Non-pigmented ciliary epithelial cell (primary cell): ENCODE results near the gene GDNF.
"Not testable (repeated sequence)": the region's sequence is repeated elsewhere in the genome, so short reads cannot be mapped to it uniquely, and the experiment has no call there.

ENCODE experiments used
- DNase-seq: peaks from one replicate; pipeline ENCODE4 v3.0.0-alpha.2; 2010; ENCODE audit warnings: low read depth

The GDNF gene

GRCh38 chr5:37781409-37781808 lies 58.4 kb downstream of the GDNF start:
- DNase-seq, result not testable (repeated sequence)

- DNase-seq, result peak; percentile 85
Observed at GRCh38 chr5:37777432-37778130, 62.3 kb downstream of the GDNF start.

GRCh38 chr5:37776826-37777225 lies 63.0 kb downstream of the GDNF start:
- no peak for DNase-seq

- DNase-seq, result no peak
Observed at GRCh38 chr5:37774912-37775483, 64.8 kb downstream of the GDNF start.

- DNase-seq, result no peak
Observed at GRCh38 chr5:37773809-37774208, 66.0 kb downstream of the GDNF start.

- no peak for DNase-seq
Observed at GRCh38 chr5:37772255-37772654, 67.6 kb downstream of the GDNF start.

- DNase-seq, result peak; percentile 99
Observed at GRCh38 chr5:37771731-37772130, 68.1 kb downstream of the GDNF start.

GRCh38 chr5:37771203-37771611 lies 68.6 kb downstream of the GDNF start:
- DNase-seq, result no peak

- DNase-seq, result no peak
Observed at GRCh38 chr5:37770786-37771185, 69.1 kb downstream of the GDNF start.

- no peak for DNase-seq
Observed at GRCh38 chr5:37769840-37770239, 70.0 kb downstream of the GDNF start.

- no peak for DNase-seq
Observed at GRCh38 chr5:37769108-37769507, 70.7 kb downstream of the GDNF start.

- DNase-seq, result no peak
Observed at GRCh38 chr5:37768371-37768770, 71.5 kb downstream of the GDNF start.

- DNase-seq, result no peak
Observed at GRCh38 chr5:37767961-37768360, 71.9 kb downstream of the GDNF start.

GRCh38 chr5:37767251-37767650 lies 72.6 kb downstream of the GDNF start:
- DNase-seq, result no peak
